BJ (cell line): ENCODE results near the gene TENT4A. TPM values are rescaled to one million over a fixed set of nuclear protein-coding genes. Genes with fewer than 3 reads are reported as not detected.

Experiments
- CTCF ChIA-PET: fragments of 350-600 bp; formaldehyde crosslinking; extraction: SDS; loops from one replicate; lab custom pipeline; 2021; ENCODE audit warnings: antibody characterized with exemption, inconsistent platforms; lab: Yijun Ruan, JAX
- POLR2A ChIA-PET: fragments of 300-600 bp; sonication (Branson Sonifier 250); formaldehyde crosslinking; extraction: SDS; loops from one replicate; lab custom pipeline; 2021; ENCODE audit warnings: antibody characterized with exemption; lab: Charles Lee
- DNase-seq: peaks from one replicate; pipeline ENCODE4 v3.0.0-alpha.2; 2011; ENCODE audit warnings: low read depth
- H3K27me3 ChIP-seq: 2 replicates; pipeline ENCODE4 v1.6.0; 2011; ENCODE audit warnings: low read length; ENCODE audit not compliant: control insufficient read depth, insufficient read depth
- H3K36me3 ChIP-seq: 2 replicates; pipeline ENCODE4 v1.5.1; 2011; ENCODE audit warnings: low read length; ENCODE audit not compliant: control insufficient read depth, insufficient read depth
- H3K4me3 ChIP-seq: 2 replicates; pipeline ENCODE4 v1.5.1; 2011; ENCODE audit warnings: low read depth, mild to moderate bottlenecking, control low read depth, low read length
- polyA plus RNA-seq: library from polyadenylated mRNA; depleted of rRNA; stranded (reverse); fragments of >200 nt; gene quantifications from 2 replicates; pipeline ENCODE4 v1.2.3, GENCODE V29; 2011
- TF ChIP-seq, protein P1 (sequence below): IDR thresholded peaks from 2 replicates; pipeline ENCODE4 v1.5.1; 2011; ENCODE audit warnings: low read depth, mild to moderate bottlenecking, control low read depth, inconsistent platforms, low read length, moderate library complexity; ENCODE audit not compliant: insufficient read depth

Gene TENT4A
- polyA plus RNA-seq, 1 experiment, result 4.0 TPM

DNA sequence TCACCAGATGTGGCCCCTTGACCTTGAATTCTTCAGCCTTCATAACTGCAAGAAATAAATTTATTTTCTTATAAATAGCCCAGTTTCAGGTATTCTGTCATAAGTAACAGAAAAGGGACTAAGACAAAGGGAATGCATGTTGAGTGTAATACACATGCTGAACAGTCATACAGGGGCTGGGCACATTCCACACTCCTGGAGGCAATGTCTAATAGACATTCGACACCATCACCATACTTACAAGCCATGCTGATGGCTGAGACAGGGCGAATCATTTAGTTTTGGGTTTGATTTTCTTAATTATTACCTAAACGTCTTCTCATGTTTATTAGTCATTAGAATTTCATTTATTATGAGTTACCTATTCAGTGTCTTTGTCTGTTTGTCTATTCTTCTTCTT lies 68.5 kb downstream of the TENT4A start:
- TF ChIP-seq, protein P1, sequence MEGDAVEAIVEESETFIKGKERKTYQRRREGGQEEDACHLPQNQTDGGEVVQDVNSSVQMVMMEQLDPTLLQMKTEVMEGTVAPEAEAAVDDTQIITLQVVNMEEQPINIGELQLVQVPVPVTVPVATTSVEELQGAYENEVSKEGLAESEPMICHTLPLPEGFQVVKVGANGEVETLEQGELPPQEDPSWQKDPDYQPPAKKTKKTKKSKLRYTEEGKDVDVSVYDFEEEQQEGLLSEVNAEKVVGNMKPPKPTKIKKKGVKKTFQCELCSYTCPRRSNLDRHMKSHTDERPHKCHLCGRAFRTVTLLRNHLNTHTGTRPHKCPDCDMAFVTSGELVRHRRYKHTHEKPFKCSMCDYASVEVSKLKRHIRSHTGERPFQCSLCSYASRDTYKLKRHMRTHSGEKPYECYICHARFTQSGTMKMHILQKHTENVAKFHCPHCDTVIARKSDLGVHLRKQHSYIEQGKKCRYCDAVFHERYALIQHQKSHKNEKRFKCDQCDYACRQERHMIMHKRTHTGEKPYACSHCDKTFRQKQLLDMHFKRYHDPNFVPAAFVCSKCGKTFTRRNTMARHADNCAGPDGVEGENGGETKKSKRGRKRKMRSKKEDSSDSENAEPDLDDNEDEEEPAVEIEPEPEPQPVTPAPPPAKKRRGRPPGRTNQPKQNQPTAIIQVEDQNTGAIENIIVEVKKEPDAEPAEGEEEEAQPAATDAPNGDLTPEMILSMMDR, result no peak
- Histone ChIP-seq H3K27me3 (no peaks in the 10 kb centered on the region), H3K36me3 (no peaks in the 10 kb centered on the region), H3K4me3 (no peak overlapping the region)
- POLR2A ChIA-PET, result no interaction called here
- CTCF ChIA-PET, result no interaction called here
- DNase-seq, result no peak

DNA sequence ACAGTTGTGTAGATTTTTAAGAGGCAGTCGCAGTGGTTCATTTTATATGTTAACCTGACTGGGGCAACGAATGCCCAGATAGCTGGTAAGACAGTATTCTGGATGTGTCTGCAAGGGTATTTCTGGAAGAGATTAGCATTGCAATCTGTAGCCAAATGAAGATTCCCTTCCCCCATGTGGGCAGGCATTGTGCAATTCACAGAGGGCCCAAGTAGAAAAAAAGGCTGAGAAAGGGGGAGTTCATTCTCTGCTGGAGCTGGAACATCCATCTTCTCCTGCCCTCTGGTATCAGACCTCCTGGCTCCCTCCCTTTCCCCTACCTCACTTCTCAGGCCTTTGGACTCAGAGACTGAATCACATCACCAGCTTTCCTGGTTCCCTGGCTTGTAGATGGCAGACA lies 70.6 kb downstream of the TENT4A start:
- ChIA-PET POLR2A (no interaction called here), CTCF (interaction anchor here (0.9 to 2.3 kb wide), 2 partner anchors 13 to 18 kb away, joined by 4 to 6 read pairs; no protein-coding TSS in a partner anchor)
- H3K27me3 ChIP-seq, result no peaks in the 10 kb centered on the region
- H3K36me3 ChIP-seq, result no peaks in the 10 kb centered on the region
- no peak for DNase-seq
- H3K4me3 ChIP-seq, result no peak overlapping the region
- TF ChIP-seq, protein P1, result no peak

DNA sequence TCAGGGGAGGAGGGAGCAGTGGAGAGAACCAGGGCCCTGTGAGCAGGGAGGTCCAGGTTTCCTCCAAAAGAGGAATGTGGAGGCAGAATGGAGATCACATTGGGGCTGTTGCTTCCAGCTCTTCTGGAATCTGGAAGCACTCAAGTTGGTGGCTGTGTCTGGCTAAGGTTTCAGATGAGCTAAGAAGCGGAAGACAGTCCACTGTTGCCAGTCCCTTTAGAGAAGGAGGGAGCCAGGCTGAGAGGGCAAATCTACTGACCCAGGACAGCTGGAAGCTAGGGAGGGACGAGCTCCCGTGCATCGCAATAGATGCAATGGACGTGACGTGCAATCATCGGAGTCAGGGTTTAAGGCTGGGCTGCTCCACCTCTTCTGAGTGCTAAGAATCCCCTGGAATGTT lies 71.2 kb downstream of the TENT4A start:
- CTCF ChIA-PET, result interaction anchor here (2.3 kb wide), 1 partner anchor 18 kb away, joined by 6 read pairs; no protein-coding TSS in a partner anchor
- TF ChIP-seq, protein P1, result no peak
- POLR2A ChIA-PET, result no interaction called here
- H3K27me3 ChIP-seq, result no peaks in the 10 kb centered on the region
- no peak overlapping the region for H3K4me3 ChIP-seq
- no peak for DNase-seq
- no peaks in the 10 kb centered on the region for H3K36me3 ChIP-seq

DNA sequence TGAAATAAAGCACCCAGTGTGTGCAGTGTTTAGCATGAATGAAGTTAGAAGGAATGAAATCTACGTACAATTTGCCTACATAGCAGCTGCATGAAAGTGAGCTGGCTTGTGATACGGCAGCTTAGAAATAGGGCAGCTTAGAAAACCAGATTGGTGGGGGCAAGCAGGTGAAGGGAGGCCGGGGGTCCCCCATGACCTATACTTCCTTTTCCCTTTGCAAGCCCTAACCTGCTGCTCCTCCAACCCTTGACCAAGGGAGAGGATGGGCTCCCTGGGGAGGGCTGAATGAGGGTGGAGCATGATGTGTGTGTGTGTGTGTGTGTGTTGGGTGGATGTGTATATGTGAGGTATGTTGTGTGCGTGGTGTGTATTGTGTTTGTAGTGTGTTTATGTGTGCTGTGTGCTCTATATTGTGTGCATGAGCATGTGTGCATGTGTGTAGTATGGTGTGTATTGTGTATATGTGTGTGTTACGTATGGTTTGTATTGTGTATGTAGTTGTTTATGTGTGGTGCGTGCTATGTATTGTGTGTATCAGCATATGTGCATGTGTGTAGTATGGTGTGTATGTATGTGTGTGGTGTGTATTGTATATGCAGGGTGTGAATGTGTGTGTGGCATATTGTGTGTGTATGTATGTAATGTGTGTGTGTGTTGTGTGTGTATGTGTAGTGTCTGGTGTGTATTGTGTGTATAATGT lies 72.1 kb downstream of the TENT4A start:
- H3K36me3 ChIP-seq, result no peaks in the 10 kb centered on the region
- CTCF ChIA-PET, result interaction anchor here (2.3 kb wide), 1 partner anchor 19 kb away, joined by 6 read pairs; no protein-coding TSS in a partner anchor
- POLR2A ChIA-PET, result no interaction called here
- TF ChIP-seq, protein P1, result no peak
- no peak for DNase-seq
- no peaks in the 10 kb centered on the region for H3K27me3 ChIP-seq
- H3K4me3 ChIP-seq, result no peak overlapping the region

DNA sequence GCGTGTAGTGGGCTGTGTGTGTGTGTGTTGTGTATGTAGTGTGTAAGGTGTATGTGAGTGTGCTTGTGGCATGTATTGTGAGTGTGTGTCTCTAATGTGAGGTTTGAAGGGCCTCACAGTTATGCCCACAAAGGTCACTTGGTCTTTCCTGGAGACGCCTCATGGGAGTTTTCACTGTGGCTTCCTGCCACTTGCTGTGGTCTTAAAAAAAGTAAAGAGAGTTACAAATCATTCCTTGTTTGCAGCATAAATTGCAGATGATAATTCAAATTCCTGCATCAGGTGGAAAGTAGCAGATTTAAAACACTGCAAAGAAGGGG lies 72.6 kb downstream of the TENT4A start:
- TF ChIP-seq, protein P1, result no peak
- no peak for DNase-seq
- CTCF ChIA-PET, result no interaction called here
- POLR2A ChIA-PET, result no interaction called here
- H3K36me3 ChIP-seq, result no peaks in the 10 kb centered on the region
- H3K4me3 ChIP-seq, result no peak overlapping the region
- H3K27me3 ChIP-seq, result no peaks in the 10 kb centered on the region
